Stimulated activated CD4-positive, alpha-beta T cell treated with anti-CD3 and anti-CD28 coated beads, Interleukin-12 subunit alpha, Interleukin-12 subunit beta, amount 100 ng/mL, for 48 hours (primary cell): ENCODE measurements around the gene GPR143.
"Not testable (repeated sequence)": the region's sequence is repeated elsewhere in the genome, so short reads cannot be mapped to it uniquely, and the experiment has no call there.

Experiments used
- DNase-seq, 3 donors: peaks; one replicate each; pipeline ENCODE4 v3.0.0-alpha.2; 2020; ENCODE audit warnings: low read depth in 2 of 3, low spot score in 1 of 3

GPR143 gene

DNA sequence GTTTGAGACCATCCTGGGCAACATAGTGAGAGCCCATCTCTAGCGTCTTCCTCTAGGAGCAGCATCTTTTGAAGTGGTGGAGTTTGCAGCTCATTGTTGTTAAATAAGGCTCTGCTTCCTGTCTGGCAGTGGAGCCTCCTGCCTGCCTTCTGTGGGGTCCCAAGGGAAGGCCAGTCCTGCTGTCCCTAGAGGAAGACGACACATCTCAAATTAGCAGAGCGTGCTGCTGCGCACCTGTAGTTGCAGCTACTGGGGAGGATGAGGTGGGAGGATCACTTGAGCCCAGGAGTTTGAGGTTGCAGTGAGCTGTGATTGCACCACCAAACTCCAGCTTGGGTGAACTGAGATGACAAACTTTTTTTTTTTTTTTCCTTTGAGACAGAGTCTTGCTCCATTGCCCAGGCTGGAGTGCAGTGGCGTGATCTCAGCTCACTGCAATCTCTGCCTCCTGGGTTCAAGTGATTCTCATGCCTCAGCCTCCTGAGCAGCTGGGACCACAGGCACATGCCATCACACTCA lies 2.7 kb upstream of the GPR143 start:
- DNase-seq, result not testable (repeated sequence)

DNA sequence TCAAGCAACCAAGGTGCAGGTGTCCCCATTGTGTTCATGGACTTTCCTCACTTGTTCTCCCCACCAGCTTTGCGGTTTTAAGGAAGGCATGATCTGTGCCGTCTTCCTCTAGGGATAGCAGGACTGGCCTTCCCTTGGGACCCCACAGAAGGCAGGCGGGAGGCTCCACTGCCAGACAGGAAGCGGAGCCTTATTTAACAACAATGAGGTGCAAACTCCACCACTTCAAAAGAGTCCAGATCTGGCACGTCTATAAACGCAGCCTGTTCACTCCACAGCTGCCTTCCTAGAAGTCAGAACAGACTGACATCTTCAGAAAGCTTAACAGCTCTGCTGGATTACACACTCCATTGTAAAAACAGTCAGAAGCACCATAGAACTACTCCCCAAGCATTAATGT lies 1.7 kb upstream of the GPR143 start:
- DNase-seq, result no peak

DNA sequence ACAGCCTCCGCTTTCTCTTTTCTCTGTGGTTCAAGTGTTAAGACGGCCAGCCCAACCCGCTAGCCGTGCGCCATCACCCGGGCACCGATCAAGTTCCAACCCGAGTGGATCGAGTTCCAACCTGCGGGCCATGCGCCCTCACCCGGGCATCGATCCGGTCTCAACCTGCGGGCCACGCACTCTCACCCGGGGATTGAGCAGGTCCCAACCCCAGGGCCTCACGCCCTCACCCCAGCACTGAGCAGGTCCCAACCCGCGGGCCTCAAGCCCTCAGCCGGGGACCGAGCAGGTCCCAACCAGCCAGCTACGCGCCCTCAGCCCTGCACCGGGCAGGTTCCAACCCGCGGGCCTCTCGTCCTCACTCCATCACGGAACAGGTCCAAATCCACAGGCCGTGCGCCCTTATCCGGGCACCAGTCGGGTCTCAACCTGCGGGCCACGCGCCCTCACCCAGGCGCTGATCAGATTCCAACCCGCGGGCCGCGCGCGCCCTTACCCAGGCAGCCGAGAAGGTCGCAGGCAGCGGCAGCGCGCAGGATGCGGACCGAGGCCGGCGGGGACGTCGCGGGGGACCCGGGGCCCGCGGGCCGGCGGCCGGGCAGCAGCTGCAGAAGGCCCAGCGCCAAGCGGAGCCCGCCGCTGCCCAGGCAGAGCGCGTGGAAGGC lies 443 bp downstream of the GPR143 start:
- DNase-seq, result no peak

DNA sequence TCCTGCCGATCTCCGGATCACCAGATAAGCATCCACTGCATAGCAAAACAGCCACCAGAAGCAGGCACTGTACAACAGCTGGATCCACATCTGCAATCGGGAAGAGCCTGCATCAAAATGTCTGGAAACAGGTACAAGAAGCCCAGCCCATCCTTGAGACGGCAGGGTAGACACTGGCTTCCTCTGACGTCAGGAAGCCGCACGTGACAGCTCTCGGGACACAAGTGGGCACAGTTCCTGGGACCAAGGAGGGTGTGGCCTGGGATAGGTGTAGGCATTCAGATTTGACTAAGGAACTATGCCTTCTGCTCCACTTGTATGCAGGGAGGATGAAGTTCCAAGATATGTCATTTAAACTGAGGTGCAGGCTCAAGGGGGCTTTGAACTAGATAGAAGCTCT lies 6.3 kb downstream of the GPR143 start:
- no peak for DNase-seq

DNA sequence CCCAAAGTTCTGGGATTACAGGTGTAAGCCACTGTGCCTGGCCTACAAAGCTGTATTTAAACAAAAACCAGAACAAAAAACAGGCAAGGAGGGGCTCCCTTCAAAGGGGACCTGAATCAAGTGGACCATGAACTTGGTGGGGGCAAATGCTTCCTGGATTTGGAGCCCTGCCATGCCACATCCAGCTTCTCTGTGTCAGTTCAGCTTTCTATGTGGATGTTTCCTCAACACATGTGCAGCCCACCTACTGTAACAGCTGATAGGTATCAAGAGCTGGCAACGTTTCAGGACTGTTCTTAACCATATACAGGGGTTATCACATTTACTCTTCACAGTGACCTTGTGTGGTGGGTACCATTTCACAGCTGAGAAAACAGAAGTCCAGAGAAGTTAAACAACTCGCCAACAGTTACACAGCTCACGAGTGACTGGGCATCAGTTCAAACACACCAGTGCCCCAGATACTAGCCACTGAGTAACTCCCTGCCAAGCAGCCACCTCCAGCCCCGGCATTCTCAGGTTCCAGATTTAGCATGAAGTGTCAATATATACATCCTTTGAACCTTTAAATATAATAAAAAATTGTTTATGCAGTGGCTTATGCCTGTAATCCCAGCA lies 7.5 kb downstream of the GPR143 start:
- DNase-seq, result no peak

DNA sequence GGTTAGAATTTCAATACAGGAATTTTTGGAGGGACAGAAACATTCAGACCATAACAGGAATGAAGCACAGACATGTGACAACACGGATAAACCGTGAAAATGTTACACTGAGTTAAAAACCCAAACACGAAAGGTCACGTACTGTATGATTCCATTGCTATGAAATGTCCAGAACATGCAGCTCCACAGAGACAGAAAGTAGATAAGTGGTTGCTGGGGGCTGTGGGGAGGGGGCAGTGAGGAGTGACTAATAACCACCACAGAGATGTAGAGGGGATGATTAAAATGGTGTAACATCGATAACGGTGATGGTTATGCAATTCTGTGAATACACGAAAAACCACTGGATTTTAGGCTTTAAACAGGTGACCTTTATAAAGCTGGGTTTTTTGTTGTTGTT lies 8.3 kb downstream of the GPR143 start:
- DNase-seq, result no peak

DNA sequence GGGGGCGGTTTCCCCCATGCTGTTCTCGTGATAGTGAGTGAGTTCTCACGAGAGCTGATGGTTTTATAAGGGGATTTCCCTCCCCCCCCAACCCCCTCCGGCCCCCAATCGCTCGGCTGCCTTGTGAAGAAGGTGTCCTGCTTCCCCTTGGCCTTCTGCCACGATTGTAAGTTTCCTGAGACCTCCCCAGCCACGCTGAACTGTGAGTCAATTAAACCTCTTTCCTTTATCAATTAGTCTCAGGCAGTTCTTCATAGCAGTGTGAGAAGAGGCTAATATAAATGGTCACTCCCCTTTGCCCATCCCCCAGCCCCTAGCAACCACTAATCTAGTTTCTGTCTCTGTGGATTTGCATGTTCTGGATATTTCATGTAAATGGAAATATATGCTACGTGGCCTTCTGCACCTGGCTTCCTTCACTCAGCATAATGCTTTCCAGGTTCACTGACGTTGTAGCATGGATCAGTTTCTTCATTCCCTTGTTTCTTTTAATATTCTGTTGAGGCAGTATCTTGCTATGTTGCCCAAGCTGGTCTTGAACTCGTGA lies 16.4 kb downstream of the GPR143 start:
- DNase-seq, result no peak

DNA sequence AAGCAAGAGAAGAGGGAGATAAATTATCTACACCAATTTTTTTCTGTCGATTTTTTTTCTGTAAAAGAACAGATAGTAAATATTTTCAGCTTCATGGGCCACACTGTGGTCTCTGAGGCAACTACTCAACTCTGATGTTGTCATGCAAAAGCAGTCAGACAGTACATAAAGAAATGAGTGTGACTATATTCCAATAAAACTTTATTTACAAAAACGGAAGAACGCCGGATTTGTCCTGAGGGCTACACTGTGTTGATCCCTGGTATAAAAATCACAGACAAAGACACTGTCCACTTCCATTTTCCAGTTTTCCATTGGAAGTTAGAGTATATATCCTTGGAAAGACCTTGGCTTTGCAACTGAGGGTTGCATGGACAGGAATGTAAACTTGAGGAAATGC lies 18.0 kb downstream of the GPR143 start:
- DNase-seq, result no peak

DNA sequence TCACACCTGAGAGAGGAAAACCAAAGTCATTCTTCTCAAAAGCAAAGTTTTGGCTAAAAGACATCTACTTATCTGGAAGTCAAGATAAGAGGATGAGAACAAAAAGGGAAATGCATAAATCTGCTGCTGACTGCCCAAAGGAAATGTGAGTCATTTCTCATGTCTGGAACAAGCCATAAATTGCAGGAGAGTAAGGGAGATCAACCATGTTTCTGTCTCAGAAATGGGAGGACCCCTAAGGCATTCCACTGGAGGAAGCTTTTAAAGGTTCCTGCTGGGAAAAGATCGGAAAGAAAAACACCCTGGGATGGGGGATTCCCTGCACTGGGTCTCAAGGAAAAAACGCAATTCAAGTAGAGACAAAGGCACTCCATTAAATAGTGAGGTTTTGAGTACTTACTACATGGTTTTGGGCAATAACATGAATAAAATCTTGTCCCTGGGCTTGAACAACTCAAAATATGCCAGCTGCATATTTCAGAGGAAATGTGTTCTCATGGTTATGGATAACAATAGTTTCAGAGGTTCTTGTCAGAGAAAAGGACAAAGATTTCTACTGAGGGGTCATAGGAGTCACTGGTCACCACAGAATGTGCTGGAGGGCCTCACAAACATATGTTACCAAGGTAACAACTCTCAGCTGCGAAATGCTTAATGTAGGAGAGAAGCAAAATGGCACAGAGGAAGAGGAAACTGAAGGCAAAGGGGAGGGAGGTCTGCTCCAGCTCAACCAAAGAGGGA lies 19.3 kb downstream of the GPR143 start:
- DNase-seq, result no peak

DNA sequence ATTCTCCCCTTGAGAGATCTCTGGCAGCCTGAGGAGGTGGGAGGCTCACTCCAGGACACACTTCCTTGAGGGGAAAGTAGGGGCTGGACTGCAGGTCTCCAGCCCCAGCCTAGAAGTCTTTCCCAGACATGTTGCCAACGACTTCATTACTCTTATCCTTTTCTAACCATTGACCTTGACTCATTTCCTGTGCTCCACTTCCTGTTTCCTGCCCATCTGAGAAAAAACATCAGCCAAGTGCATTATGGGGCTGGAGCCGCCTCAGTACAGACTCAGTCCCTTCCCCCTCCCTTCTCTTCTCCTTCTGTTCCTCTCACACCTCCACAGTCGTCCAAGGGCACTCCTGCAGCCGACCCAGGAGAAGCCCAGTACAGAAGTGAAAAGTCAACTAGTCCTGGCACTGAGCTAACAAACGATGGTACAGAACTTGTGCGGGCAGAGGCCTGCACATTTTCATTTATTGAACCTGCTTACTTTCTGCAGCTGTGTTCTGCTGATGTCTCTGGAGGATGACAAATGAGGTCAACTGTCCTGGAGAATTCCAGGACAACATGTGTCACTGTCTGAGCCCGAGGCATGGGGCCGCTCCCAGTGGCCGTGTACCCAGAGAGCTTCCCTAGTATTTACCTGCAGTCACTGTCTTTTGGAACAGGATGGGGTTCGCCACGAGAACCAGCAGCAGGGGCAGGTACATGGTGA lies 20.1 kb downstream of the GPR143 start:
- peak in 1 of 3 donors; percentile 0 for DNase-seq

DNA sequence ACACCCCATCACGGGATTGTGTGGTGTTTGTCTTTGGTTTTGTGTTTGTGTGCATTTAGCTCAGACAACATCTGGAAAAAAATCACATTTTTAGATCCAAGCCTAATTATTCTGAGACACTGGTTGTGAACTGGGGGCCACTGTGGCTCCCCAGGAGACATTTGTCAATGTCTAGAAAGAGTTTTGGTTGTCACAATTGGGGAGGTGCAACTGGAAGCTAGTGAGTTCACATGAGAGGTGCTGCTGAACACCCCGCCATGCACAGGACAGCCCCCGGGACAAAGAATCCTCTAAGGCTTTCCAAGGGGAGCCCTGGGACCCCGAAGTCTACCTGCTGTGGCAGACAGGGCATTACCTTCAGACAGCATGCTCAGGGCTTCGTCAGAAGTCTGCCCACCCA lies 26.5 kb downstream of the GPR143 start:
- DNase-seq, result no peak

DNA sequence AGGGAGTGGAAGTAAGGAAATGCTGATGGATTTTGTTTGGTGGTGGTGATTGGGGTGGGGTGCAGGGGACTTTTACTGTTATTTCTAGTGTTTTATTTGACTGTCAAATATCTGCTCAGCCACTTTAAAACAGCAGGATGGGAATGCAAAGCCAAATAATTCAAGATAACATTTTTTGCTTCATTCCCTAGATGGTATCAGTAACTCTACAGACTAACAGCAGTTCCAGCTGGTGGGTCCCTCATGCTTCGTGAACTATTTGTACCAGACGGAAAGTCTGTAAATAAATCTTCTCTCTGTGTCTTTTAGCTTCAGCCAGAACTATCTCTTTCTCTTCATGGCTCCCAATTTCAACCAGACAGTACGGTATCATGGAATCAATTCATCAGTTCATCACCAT lies 27.5 kb downstream of the GPR143 start:
- DNase-seq, result no peak

DNA sequence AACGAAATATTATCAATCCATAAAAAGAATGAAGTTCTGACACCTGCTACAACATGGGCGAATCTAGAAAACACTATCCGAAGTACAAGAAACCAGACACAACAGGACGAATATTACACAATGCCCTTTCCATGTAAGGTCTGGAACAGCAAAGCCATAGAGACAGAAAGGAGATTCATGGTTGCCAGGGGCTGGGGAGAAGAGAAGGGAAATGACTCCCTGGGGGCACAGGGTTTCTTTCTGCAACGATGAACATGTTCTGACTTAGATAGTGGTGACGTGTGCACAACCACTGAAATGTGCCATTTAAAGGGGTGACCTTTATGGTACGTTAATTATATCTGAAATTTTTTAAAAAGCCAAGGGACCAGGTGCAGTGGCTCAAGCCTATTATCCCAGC lies 28.3 kb downstream of the GPR143 start:
- no peak for DNase-seq

DNA sequence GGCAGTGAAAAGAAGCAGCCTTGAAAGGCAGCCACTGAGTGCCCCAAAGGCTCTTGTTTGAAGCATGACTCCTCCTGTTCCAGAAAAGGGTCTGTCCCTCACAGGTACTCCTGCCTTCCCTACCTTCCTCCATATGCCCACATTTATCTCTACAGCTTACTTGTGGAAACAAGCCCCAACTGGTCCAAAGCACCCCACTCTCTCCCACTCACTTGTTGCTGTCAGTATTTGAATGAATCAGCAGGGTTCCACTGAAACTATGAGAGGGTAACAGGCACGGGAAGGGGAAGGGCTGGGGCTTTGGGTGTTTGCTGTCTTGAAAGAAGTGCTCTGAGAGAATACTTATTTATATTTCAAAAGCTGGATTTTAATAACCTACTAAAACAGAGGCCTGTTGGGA lies 34.9 kb downstream of the GPR143 start:
- no peak for DNase-seq

DNA sequence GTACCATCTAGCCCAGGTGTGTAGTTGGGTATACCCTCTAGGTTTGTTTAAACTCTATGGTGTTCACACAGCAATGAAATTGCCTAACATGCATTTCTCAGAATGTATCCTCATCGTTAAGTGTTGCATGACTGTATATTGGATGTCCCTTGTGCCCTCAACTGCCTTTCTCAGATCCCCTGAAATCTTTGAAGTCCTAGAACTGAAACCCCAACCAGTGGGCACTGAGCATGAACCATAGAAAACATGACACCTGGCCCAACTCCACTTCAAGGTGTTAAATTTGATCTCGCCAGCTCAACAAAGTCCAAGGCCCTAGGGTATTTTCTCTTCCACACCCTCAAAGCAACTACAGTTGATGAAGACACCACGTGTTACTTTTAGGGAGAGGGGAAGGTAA lies 35.6 kb downstream of the GPR143 start:
- DNase-seq, result no peak

DNA sequence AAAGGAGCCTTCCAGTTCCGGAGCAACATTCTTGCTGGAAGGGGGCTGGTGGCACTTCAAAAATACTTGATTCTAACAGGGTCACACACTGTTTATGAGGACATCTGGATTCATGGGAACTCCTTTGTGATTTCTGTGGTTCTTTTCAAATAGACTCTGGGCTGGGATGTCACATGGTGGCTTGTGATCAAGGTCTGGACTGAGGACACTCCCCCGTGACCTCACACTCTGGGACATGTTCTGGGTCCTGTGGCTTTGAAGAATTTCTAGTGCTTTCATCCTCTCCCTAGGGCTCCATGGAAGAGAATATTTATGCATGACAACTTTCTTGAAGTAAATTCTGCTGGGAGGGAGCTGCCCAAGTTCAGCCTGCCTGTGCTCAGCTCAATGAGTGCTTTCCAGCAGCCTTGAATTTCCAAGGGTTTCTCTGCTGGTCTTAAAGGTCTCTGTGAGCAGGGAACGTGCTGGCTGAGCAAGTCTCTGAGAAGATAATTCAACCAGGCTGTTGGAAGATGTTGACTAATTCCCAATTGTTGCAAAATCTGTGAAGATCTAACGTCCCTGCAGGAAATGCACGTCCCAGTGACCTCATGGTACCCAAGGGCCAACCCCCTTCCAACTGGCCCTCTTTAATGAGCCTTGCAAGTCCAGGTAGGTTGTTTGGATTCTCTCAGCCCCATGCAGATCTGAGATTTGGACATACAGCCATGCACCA lies 36.3 kb downstream of the GPR143 start:
- DNase-seq, result no peak

DNA sequence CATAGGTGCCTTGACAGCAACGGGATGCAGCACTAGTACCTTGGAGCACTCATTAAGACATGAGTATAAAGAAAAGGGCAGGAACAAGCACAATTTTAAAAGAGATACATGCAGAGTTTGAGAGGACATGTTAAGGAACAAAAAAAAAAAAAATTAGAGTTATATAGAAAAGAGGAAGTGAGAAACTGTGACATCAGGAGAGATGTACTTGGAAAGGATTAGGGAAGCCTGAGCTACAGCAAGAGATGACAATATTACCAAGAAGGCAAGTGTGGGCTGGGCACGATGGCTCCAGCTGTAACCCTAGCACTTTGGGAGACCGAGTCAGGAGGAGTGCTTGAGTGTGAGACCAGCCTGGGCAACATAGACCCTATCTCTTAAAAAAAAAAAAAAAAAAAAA lies 37.4 kb downstream of the GPR143 start:
- DNase-seq, result no peak

DNA sequence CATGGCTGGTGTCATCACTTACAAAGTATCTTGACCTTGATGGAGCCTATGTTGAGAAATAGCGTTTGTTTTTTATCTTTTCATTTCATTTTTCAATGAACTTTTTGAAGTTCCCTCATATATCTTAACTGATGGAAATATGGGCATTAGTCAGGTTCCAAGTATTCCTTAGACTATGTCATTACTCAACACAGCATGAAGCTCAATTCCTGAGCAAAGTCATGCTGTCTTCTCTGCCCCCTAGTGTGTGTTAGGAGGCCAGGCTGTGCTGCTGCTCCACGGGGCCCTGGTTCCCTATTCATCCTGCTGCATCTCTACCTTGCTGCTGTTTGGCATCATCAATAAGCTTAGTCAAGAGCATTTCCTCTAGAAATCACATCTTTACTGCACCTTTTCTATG lies 40.9 kb downstream of the GPR143 start:
- no peak for DNase-seq

DNA sequence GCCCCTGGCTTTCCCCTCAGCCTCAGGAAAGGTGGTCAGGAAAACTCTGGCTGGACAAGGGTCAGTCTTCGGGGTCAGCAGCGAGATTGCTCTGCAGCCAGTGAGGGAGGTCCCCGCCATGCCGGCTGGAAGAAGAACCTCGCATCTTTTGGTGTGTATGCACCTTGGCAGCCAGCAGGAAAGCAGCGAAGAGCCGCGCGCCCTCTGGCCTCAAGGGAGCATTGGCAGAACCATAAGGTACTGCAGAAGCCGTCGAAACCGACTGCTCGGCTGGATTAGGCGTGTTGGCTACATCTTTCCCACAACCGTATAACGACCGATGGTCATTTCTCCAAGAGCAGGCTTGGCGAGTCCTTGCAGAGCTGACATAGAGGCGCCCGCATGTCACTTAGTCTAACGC lies 48.3 kb downstream of the GPR143 start:
- no peak for DNase-seq

DNA sequence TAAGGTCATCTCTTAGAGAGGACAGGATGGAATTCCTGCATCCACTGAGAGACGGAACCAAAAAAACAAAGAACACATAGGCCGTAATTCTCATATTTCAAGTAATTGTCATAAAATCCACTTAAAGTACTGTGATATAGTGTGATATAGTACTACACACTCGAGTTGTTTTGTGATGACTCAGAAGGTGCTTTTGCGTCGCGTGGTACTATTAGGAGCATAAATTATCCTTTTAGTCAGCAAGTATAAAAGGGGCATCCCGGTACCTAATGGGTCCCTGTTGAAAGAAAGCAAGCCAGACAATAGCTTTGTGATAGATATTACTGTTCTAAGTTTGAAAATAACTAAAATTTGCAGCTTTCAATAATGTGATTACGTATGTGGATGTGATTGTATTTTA lies 55.3 kb downstream of the GPR143 start:
- no peak for DNase-seq
